ACC112 (cell line): ENCODE measurements around the gene DGLUCY.
"Not testable (repeated sequence)": the region's sequence is repeated elsewhere in the genome, so short reads cannot be mapped to it uniquely, and the experiment has no call there.

ENCODE experiments used
- H2AFZ ChIP-seq: fragments of 200-600 bp; sonication (generic); one replicate; pipeline ENCODE4 v1.6.0; 2017; ENCODE audit warnings: antibody characterized with exemption, low read length; ENCODE audit not compliant: unreplicated experiment
- H3K27ac ChIP-seq: fragments of 200-600 bp; sonication (generic); 2 replicates; pipeline ENCODE4 v1.5.1; 2014; ENCODE audit warnings: low read depth, mild to moderate bottlenecking, antibody characterized with exemption, low read length, moderate library complexity
- H3K27me3 ChIP-seq: fragments of 200-600 bp; sonication (generic); 2 replicates; pipeline ENCODE4 v1.6.1; 2014; ENCODE audit warnings: mild to moderate bottlenecking, antibody characterized with exemption, low read length, moderate library complexity, mixed read lengths; ENCODE audit not compliant: insufficient read depth
- H3K36me3 ChIP-seq: fragments of 200-600 bp; sonication (generic); 2 replicates; pipeline ENCODE4 v1.6.1; 2016; ENCODE audit warnings: mild to moderate bottlenecking, antibody characterized with exemption, low read length, moderate library complexity, mixed read lengths; ENCODE audit not compliant: insufficient read depth
- H3K4me1 ChIP-seq: fragments of 200-600 bp; sonication (generic); one replicate; pipeline ENCODE4 v1.6.1; 2016; ENCODE audit warnings: low read length, mixed read lengths; ENCODE audit not compliant: insufficient read depth, unreplicated experiment, control insufficient read depth
- H3K4me3 ChIP-seq: fragments of 200-600 bp; sonication (generic); 2 replicates; pipeline ENCODE4 v1.5.1; 2014; ENCODE audit warnings: mild to moderate bottlenecking, low read depth, low read length
- H3K79me2 ChIP-seq: fragments of 200-600 bp; sonication (generic); one replicate; pipeline ENCODE4 v1.6.0; 2016; ENCODE audit warnings: low read length; ENCODE audit not compliant: control insufficient read depth, unreplicated experiment, insufficient read depth

The DGLUCY gene

DNA sequence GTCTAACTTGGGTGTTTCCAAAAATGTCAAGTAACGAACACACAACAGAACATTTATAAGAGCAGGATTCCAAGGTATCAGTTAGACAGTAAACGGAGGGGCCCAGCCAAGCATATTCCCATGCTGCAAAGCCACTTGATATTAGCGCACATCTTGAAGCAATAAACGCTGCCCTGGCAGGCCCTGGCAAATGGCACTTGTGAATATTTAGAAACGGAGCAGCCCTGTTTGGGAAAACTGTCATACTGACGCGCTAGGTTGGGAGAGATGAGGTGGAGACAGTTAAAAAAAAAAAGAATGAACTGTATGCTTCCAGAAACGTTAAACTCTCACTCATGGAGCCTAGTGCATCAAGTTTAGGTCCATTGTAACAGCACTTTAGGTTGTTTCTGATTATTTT is 9.3 kb downstream of the DGLUCY start:
- Histone ChIP-seq H3K4me1 (peaks cover 13% of the 10 kb centered on the region), H2AFZ (no peak overlapping the region), H3K4me3 (no peak overlapping the region), H3K27ac (no peak overlapping the region), H3K27me3 (no peaks in the 10 kb centered on the region), H3K36me3 (peaks cover 22% of the 10 kb centered on the region), H3K79me2 (peaks cover 41% of the 10 kb centered on the region)

DNA sequence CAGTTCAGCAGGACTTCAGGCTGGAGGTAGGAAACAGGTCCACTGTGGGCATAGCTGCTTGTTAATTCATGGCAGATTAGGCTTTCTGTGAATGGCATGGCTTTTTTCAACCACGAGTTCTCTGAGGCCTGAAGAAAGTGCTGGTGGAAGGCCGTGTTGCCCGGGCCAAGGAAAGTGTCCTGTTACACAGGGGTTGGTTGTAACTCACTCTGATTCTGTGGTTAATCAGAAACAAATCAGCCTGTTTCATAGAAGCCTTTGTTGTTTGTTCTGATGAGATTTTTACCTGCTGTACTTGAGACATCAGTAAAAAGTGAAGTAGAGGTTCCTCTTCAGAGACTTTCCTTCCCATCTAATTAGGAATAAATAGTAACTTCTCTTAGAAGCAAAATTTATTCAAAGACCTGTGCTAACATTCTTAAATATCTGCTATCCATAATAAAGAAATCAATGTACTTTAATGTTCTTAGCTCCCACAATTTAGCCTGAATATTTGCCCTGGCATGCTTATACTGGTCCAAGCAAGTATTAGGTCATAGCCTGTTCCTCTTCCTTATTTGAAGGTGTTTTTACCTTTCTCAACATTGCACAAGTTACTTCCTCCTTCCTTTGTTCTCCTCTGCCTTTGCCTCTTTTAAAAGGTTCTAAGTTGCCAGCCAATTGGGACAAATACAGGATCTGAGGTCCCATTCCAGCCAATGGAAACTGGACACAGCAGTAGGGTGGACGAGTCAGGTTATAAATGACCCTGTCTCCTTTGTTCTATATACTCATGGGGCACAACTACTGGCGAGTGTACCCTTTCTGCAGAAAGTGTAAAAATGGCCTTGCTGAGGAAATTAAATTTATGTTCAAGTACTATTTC is 10.8 kb downstream of the DGLUCY start:
- not testable (repeated sequence) for H2AFZ ChIP-seq, H3K27ac ChIP-seq, H3K4me3 ChIP-seq, H3K4me1 ChIP-seq, H3K27me3 ChIP-seq
- H3K36me3 ChIP-seq: peaks cover 16% of the 10 kb centered on the region
- peaks cover 33% of the 10 kb centered on the region for H3K79me2 ChIP-seq

DNA sequence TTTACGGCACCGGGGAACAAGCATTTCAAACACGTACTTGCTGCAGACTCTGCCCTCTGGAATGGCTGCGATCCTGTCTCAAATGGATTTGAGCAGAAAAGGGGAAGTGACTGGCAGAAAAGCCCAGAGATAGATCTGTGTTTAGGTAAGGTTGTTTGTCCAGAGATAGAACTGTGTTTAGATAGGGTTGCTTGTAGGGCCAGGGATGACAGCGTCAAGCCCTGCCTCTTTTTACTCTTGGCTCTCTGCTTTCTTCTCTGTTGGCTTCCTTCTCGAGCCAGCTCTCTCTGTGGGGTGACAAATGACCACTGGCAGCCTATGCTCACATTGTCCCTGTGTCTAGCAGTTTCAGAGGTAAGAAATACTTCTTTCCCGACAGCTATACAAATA is 11.4 kb downstream of the DGLUCY start:
- Histone ChIP-seq H3K4me3 (no peak overlapping the region), H3K79me2 (peaks cover 35% of the 10 kb centered on the region), H3K4me1 (no peaks in the 10 kb centered on the region), H3K27me3 (no peaks in the 10 kb centered on the region), H2AFZ (no peak overlapping the region), H3K27ac (no peak overlapping the region), H3K36me3 (peaks cover 20% of the 10 kb centered on the region)

DNA sequence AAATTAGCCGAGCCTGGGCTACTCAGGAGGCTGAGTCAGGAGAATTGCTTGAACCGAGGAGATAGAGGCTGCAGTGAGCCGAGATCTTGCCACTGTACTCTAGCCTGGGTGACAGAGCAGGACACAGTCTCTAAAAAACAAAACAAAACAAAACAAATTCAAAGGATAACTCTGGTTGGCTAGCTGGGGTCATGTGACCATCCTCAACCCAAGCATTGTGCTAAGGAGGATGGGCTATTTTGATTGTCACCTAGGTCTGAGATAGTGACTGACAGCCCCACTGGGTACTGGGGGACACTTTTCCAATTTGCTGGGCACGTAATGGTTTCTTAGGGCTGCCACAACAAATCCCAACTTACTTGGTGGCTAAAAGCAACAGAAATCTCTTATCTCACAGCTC is 11.9 kb downstream of the DGLUCY start:
- Histone ChIP-seq H3K4me1 (no peaks in the 10 kb centered on the region), H3K4me3 (no peak overlapping the region), H2AFZ (no peak overlapping the region), H3K27me3 (no peaks in the 10 kb centered on the region), H3K79me2 (peaks cover 32% of the 10 kb centered on the region), H3K36me3 (peaks cover 20% of the 10 kb centered on the region), H3K27ac (no peak overlapping the region)

DNA sequence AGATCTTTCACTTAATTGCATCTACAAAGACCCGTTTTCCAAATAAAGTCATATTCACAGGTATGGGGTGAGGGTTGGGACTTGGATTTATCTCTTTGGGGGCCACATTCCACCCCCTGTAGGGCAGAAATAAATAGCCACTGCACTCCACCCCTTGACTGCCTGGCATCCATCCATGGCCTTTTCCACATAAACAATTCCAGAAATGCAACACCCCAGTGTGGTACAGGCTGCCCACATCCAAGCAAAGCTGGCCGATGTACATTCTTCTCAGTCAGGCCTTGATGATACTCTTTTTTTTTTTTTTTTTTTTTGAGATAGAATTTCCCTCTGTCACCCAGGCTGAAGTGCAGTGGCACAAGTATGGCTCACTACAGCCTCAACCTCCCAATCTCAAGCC is 12.9 kb downstream of the DGLUCY start:
- peaks cover 20% of the 10 kb centered on the region for H3K36me3 ChIP-seq

DNA sequence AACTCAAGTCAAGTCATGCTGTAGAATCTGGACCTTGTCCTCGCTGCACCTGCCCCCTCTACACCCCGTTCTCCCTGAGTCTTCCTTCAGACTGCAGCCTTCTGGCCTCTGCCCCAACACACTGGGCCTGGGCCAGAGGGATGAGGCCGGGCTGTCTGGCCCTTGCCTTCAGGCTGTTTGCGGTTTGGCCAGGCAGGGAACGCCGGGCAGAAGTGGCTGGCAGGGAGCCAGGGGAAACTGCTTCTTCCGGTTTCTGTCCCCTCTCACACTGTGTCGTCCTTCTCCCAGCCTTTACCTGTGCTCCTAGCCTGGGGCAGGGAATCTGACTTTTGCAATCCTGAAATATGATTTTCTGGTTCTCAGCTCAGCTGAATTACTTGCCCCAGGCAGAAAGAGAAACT is 13.5 kb downstream of the DGLUCY start:
- H3K4me1 ChIP-seq: no peaks in the 10 kb centered on the region
- no peaks in the 10 kb centered on the region for H3K27me3 ChIP-seq
- H3K79me2 ChIP-seq: peaks cover 30% of the 10 kb centered on the region
- H2AFZ ChIP-seq: no peak overlapping the region
- H3K4me3 ChIP-seq: no peak overlapping the region
- H3K36me3 ChIP-seq: peaks cover 20% of the 10 kb centered on the region
- no peak overlapping the region for H3K27ac ChIP-seq

More for the DNA sequence above, 12.9 kb downstream of the DGLUCY start:
- Histone ChIP-seq H3K27me3 (no peaks in the 10 kb centered on the region), H2AFZ (no peak overlapping the region), H3K79me2 (peaks cover 30% of the 10 kb centered on the region), H3K4me1 (no peaks in the 10 kb centered on the region), H3K27ac (no peak overlapping the region), H3K4me3 (no peak overlapping the region)

DNA sequence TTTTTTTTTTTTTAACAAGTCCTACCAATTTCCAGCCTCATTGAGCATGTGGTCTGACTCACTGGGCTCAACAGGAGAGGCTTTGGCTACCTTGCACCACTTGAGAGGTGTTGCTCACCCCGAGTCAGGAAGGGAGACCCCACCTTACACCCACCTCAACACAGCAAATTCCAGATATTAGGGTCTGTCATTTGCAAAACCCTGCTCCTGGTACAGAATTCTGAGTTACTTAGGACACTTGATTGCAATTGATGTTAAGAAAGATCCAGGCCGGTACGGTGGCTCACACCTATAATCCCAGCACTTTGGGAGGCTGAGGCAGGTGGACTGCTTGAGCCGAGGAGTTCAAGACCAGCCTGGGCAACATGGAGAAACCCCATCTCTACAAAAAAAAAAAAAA is 14.1 kb downstream of the DGLUCY start:
- no peaks in the 10 kb centered on the region for H3K4me1 ChIP-seq
- H2AFZ ChIP-seq: no peak overlapping the region
- H3K27me3 ChIP-seq: no peaks in the 10 kb centered on the region
- H3K79me2 ChIP-seq: peaks cover 26% of the 10 kb centered on the region
- H3K36me3 ChIP-seq: peaks cover 20% of the 10 kb centered on the region
- no peak overlapping the region for H3K4me3 ChIP-seq
- H3K27ac ChIP-seq: no peak overlapping the region

DNA sequence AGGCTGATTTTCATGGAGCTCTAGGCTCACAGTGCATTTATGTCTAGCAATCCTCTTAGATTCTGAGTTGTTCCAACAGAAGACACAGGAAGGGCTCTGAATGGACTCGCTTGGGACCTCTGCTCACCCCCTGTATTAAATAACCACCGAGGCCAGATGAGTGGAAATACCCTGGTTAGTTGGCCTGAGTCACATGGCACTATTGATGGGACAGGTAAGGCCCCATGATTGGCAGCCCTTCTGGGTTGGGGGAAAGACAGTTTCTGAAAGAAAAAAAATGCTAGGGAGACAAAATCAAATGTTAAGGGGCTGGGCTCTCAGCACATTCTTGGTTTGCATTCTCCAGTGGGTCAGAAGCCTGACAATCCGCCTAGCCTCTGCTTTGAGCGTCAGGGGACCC is 14.8 kb downstream of the DGLUCY start:
- H3K36me3 ChIP-seq: peaks cover 20% of the 10 kb centered on the region
- peaks cover 19% of the 10 kb centered on the region for H3K79me2 ChIP-seq
- no peak overlapping the region for H3K4me3 ChIP-seq
- H3K27me3 ChIP-seq: no peaks in the 10 kb centered on the region
- no peaks in the 10 kb centered on the region for H3K4me1 ChIP-seq
- H3K27ac ChIP-seq: no peak overlapping the region
- no peak overlapping the region for H2AFZ ChIP-seq

DNA sequence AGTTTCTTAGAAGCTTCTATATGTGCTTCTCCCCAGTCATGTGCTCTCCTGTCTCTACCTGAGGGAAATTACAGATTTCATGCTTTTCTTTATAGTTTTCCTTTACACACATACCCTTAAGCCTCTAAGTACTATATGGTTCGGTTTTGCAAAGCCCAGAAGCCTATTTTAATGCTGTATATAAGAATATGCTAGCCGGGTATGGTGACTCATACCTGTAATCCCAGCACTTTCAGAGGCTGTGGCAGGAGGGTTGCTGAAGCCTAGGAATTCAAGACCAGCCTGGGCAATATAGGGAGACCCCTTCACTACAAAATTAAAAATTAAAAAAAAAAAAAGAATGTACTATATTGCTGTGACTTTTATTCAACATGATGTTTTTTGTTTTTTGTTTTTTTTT is 15.4 kb downstream of the DGLUCY start:
- H3K4me3 ChIP-seq: no peak overlapping the region
- no peak overlapping the region for H2AFZ ChIP-seq
- no peaks in the 10 kb centered on the region for H3K27me3 ChIP-seq
- H3K4me1 ChIP-seq: no peaks in the 10 kb centered on the region
- peaks cover 16% of the 10 kb centered on the region for H3K79me2 ChIP-seq
- peaks cover 18% of the 10 kb centered on the region for H3K36me3 ChIP-seq
- H3K27ac ChIP-seq: no peak overlapping the region

DNA sequence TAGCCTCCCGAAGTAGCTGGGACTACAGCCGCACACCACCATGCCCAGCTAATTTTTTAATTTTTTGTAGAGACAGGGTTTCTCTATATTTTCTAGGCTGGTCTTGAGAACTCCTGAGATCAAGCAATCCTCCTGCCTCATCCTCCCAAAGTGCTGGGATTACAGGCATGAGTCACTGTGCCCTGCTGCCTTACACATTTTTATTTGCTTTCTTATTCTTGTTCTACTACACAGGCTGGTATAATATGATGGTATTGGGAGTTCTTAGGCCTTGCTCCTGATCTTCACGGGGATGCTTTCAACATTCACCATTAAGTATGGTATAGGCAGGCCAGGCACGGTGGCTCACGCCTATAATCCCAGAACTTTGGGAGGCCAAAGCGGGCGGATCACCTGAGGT is 21.2 kb downstream of the DGLUCY start:
- peaks cover 6% of the 10 kb centered on the region for H3K79me2 ChIP-seq
- H3K36me3 ChIP-seq: peaks cover under 1% of the 10 kb centered on the region; the same call in 1 of the 2 replicates
- H3K27me3 ChIP-seq: no peaks in the 10 kb centered on the region
- peaks cover 5% of the 10 kb centered on the region for H3K4me1 ChIP-seq
- H3K4me3 ChIP-seq: no peak overlapping the region
- no peak overlapping the region for H2AFZ ChIP-seq
- H3K27ac ChIP-seq: no peak overlapping the region
